ENCODE results near the gene SEC22A. TPM values are rescaled to one million over a fixed set of nuclear protein-coding genes. Genes with fewer than 3 reads are reported as not detected.

SEC22A gene
- total RNA-seq, 3 donors from 2014 or later (not counting 1 experiment from before 2014, with no cell fraction given) = 16.4 to 21.2 (median 17.0) TPM

GRCh38 chr3:123314359-123315270 is 112.9 kb downstream of the SEC22A start:
- H3K9me3 ChIP-seq (ENCODE audit: control insufficient read depth, insufficient read depth, low read length) = no peaks in the 10 kb centered on the region
- H3K27me3 Mint-ChIP-seq (ENCODE audit: low read depth in 2 of 2) = peaks cover 4 to 28% of the 10 kb centered on the region in 2 donors
- no peaks in the 10 kb centered on the region for H3K36me3 ChIP-seq (ENCODE audit: control insufficient read depth, insufficient read depth, low read length)
- 54% methylated on average over 13 of the region's 14 CpGs for WGBS (ENCODE audit: insufficient coverage)
- H3K36me3 Mint-ChIP-seq = no peaks in the 10 kb centered on the region
- no peak overlapping the region for H3K27ac ChIP-seq (ENCODE audit: low read length)
- H3K4me1 Mint-ChIP-seq = no peaks in the 10 kb centered on the region
- intact Hi-C loops (cut with micrococcal nuclease) = no loop called here
- no peak overlapping the region for H3K4me3 ChIP-seq (ENCODE audit: low read length)
- ATAC-seq = no peak
- TF ChIP-seq CTCF (IDR thresholded peaks at IDR 0.05) = no peak
- H3K9me3 Mint-ChIP-seq = no peaks in the 10 kb centered on the region
- no peak overlapping the region for H3K27ac Mint-ChIP-seq
- no peak overlapping the region for H3K4me3 Mint-ChIP-seq
- no peaks in the 10 kb centered on the region for H3K27me3 ChIP-seq (ENCODE audit: control insufficient read depth, insufficient read depth, low read length)
- no peak for DNase-seq
- no peaks in the 10 kb centered on the region for H3K4me1 ChIP-seq (ENCODE audit: control insufficient read depth, insufficient read depth, low read length)

- TF ChIP-seq CTCF (IDR thresholded peaks at IDR 0.05) = no peak
- H3K27ac Mint-ChIP-seq = no peak overlapping the region
- WGBS (ENCODE audit: insufficient coverage) = 58% methylated on average over 4 of the region's 4 CpGs
- no peaks in the 10 kb centered on the region for H3K4me1 Mint-ChIP-seq
- ATAC-seq = no peak
- Histone ChIP-seq H3K4me3 (ENCODE audit: low read length) (no peak overlapping the region), H3K9me3 (ENCODE audit: control insufficient read depth, insufficient read depth, low read length) (no peaks in the 10 kb centered on the region), H3K27me3 (ENCODE audit: control insufficient read depth, insufficient read depth, low read length) (no peaks in the 10 kb centered on the region), H3K27ac (ENCODE audit: low read length) (no peak overlapping the region), H3K36me3 (ENCODE audit: control insufficient read depth, insufficient read depth, low read length) (no peaks in the 10 kb centered on the region), H3K4me1 (ENCODE audit: control insufficient read depth, insufficient read depth, low read length) (no peaks in the 10 kb centered on the region)
- no peak overlapping the region for H3K4me3 Mint-ChIP-seq
- peaks cover 4 to 28% of the 10 kb centered on the region in 2 donors for H3K27me3 Mint-ChIP-seq (ENCODE audit: low read depth in 2 of 2)
- no peak for DNase-seq
- intact Hi-C loops (cut with micrococcal nuclease) = no loop called here
- H3K9me3 Mint-ChIP-seq = no peaks in the 10 kb centered on the region
- H3K36me3 Mint-ChIP-seq = no peaks in the 10 kb centered on the region
Observed at GRCh38 chr3:123315271-123315595, 113.5 kb downstream of the SEC22A start.

DNA sequence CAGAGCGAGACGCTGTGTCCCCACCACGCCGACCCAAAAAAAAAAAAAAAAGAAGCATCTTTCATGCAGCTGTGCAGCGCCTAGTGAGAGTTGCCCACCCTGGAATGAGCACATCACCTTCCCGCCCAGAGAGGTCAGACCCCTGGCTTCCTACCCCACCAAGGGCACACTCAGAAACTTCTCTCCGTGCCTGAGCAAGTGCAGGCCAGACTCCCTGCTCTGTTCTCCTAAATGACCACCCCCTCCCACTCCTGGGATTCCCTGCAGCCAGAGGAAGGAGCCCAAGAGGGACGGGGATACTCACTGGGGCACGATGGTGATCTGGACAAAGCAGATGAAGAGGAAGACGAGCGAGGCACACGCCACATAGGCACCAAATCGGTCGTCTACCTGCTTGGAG is 116.0 kb downstream of the SEC22A start:
- Histone ChIP-seq H3K4me1 (ENCODE audit: control insufficient read depth, insufficient read depth, low read length) (no peaks in the 10 kb centered on the region), H3K27me3 (ENCODE audit: control insufficient read depth, insufficient read depth, low read length) (no peaks in the 10 kb centered on the region), H3K9me3 (ENCODE audit: control insufficient read depth, insufficient read depth, low read length) (no peaks in the 10 kb centered on the region), H3K4me3 (ENCODE audit: low read length) (no peak overlapping the region), H3K36me3 (ENCODE audit: control insufficient read depth, insufficient read depth, low read length) (no peaks in the 10 kb centered on the region), H3K27ac (ENCODE audit: low read length) (no peak overlapping the region)
- ATAC-seq = no peak
- intact Hi-C loops (cut with micrococcal nuclease) = no loop called here
- Mint-ChIP-seq H3K9me3 (no peaks in the 10 kb centered on the region), H3K36me3 (no peaks in the 10 kb centered on the region), H3K4me1 (no peaks in the 10 kb centered on the region), H3K4me3 (no peak overlapping the region), H3K27me3 (ENCODE audit: low read depth in 2 of 2) (peaks cover 4 to 25% of the 10 kb centered on the region in 2 donors), H3K27ac (no peak overlapping the region)
- TF ChIP-seq CTCF (IDR thresholded peaks at IDR 0.05) = no peak
- DNase-seq = no peak
- 90% methylated on average over 14 of the region's 14 CpGs for WGBS (ENCODE audit: insufficient coverage)

- Mint-ChIP-seq H3K36me3 (no peaks in the 10 kb centered on the region), H3K27ac (no peak overlapping the region), H3K27me3 (ENCODE audit: low read depth in 2 of 2) (peaks cover 4 to 24% of the 10 kb centered on the region in 2 donors), H3K9me3 (no peaks in the 10 kb centered on the region), H3K4me1 (no peaks in the 10 kb centered on the region), H3K4me3 (no peak overlapping the region)
- Histone ChIP-seq H3K9me3 (ENCODE audit: control insufficient read depth, insufficient read depth, low read length) (no peaks in the 10 kb centered on the region), H3K27me3 (ENCODE audit: control insufficient read depth, insufficient read depth, low read length) (no peaks in the 10 kb centered on the region), H3K4me1 (ENCODE audit: control insufficient read depth, insufficient read depth, low read length) (no peaks in the 10 kb centered on the region), H3K4me3 (ENCODE audit: low read length) (no peak overlapping the region), H3K36me3 (ENCODE audit: control insufficient read depth, insufficient read depth, low read length) (no peaks in the 10 kb centered on the region), H3K27ac (ENCODE audit: low read length) (no peak overlapping the region)
- ATAC-seq (no peak), DNase-seq (no peak)
- no peak for TF ChIP-seq CTCF (IDR thresholded peaks at IDR 0.05)
- 78% methylated on average over 3 of the region's 3 CpGs for WGBS (ENCODE audit: insufficient coverage)
- intact Hi-C loops (cut with micrococcal nuclease) = no loop called here
Observed at GRCh38 chr3:123318374-123318773, 116.6 kb downstream of the SEC22A start.
